Keratinocyte (primary cell): Measurements from ENCODE around the gene IER5. TPM values are rescaled to one million over a fixed set of nuclear protein-coding genes. Genes with fewer than 3 reads are reported as not detected.
A peak's percentile ranks its signal among the peaks of the same experiment; 100 is the strongest.

Experiments
- DNase-seq: peaks from one replicate; pipeline ENCODE4 v3.0.0-alpha.2; 2011; ENCODE audit warnings: low read depth, missing footprints, low spot score
- FAIRE-seq: peaks from 2 replicates; lab custom pipeline; 2011; peaks lifted over from hg19 to GRCh38; lab: Jason Lieb, UNC
- H2AFZ ChIP-seq: 2 replicates; pipeline ENCODE4 v1.6.0; 2012; ENCODE audit warnings: low read length, control low read depth, inconsistent platforms; ENCODE audit not compliant: control insufficient read depth
- H3K27ac ChIP-seq: 2 replicates; pipeline ENCODE4 v1.5.1; 2011; ENCODE audit warnings: low read length; ENCODE audit not compliant: control insufficient read depth, insufficient read depth
- H3K27me3 ChIP-seq: 3 replicates; pipeline ENCODE4 v1.6.0; 2011; ENCODE audit warnings: low read length; ENCODE audit not compliant: control insufficient read depth, insufficient read depth; ENCODE audit errors: extremely low read depth
- H3K36me3 ChIP-seq, 2 experiments: 2 replicates in 1 of 2; 3 replicates in 1 of 2; pipeline ENCODE4 v1.5.1; 2011; ENCODE audit warnings: low read length in 2 of 2, mild to moderate bottlenecking in 1 of 2; ENCODE audit not compliant: control insufficient read depth in 2 of 2, insufficient read depth in 2 of 2; ENCODE audit errors: extremely low read depth in 1 of 2
- H3K4me1 ChIP-seq: 3 replicates; pipeline ENCODE4 v1.5.1; 2011; ENCODE audit warnings: low read length; ENCODE audit not compliant: control insufficient read depth, insufficient read depth; ENCODE audit errors: extremely low read depth
- H3K4me2 ChIP-seq: 3 replicates; pipeline ENCODE4 v1.6.0; 2011; ENCODE audit warnings: low read depth, low read length; ENCODE audit not compliant: control insufficient read depth, insufficient read depth; ENCODE audit errors: extremely low read depth
- H3K4me3 ChIP-seq, 3 experiments: fragments of 200-600 bp in 1 of 3; sonication (generic) in 1 of 3; 2 replicates in 2 of 3; 3 replicates in 1 of 3; pipeline ENCODE4 v1.5.1; 2011 to 2016; ENCODE audit warnings: low read length in 3 of 3, mild to moderate bottlenecking in 3 of 3, control low read depth in 2 of 3, inconsistent platforms in 1 of 3, low read depth in 1 of 3, mixed read lengths in 1 of 3, mixed run types in 1 of 3, moderate library complexity in 1 of 3; ENCODE audit not compliant: control insufficient read depth in 2 of 3, insufficient read depth in 2 of 3; ENCODE audit errors: extremely low read depth in 1 of 3
- H3K79me2 ChIP-seq: 2 replicates; pipeline ENCODE4 v1.6.0; 2012; ENCODE audit warnings: low read length; ENCODE audit not compliant: control insufficient read depth, insufficient read depth
- H3K9ac ChIP-seq: 3 replicates; pipeline ENCODE4 v1.6.0; 2011; ENCODE audit warnings: low read length; ENCODE audit not compliant: control insufficient read depth, insufficient read depth; ENCODE audit errors: extremely low read depth
- H3K9me1 ChIP-seq: 3 replicates; pipeline ENCODE4 v1.6.0; 2011; ENCODE audit warnings: low read length; ENCODE audit not compliant: control insufficient read depth, insufficient read depth; ENCODE audit errors: extremely low read depth
- H3K9me3 ChIP-seq: 2 replicates; pipeline ENCODE4 v1.5.1; 2012; ENCODE audit warnings: low read depth, low read length; ENCODE audit not compliant: control insufficient read depth
- H4K20me1 ChIP-seq: 3 replicates; pipeline ENCODE4 v1.6.0; 2011; ENCODE audit warnings: low read length; ENCODE audit not compliant: control insufficient read depth, insufficient read depth; ENCODE audit errors: extremely low read depth
- CTCF ChIP-seq, 3 experiments: IDR thresholded peaks in 1 of 3; conservative IDR thresholded peaks in 1 of 3; optimal IDR thresholded peaks in 1 of 3; 2 replicates in 2 of 3; 3 replicates in 1 of 3; pipeline versions ENCODE3 to v1.5.1; 2011; ENCODE audit warnings: low read length in 3 of 3, mild to moderate bottlenecking in 3 of 3, moderate library complexity in 2 of 3, control low read depth in 1 of 3, inconsistent platforms in 1 of 3; ENCODE audit not compliant: insufficient read depth in 2 of 3; ENCODE audit errors: extremely low read depth in 1 of 3
- EZH2 ChIP-seq: IDR thresholded peaks from one replicate; pipeline ENCODE4 v1.6.1; 2012; ENCODE audit warnings: inconsistent platforms, mild to moderate bottlenecking, low read length, moderate library complexity
- dilution Hi-C: fragments of 300-500 bp; cut with MboI; formaldehyde crosslinking; loops from one replicate; pipeline ENCODE4 v1.7.0; 2020; ENCODE audit warnings: low sequenced_read_pairs; ENCODE audit not compliant: extremely low pct_ligation_motif_present
- polyA plus RNA-seq, 5 experiments: library from polyadenylated mRNA; depleted of rRNA in 3 of 5; stranded (reverse) in 3 of 5; stranded (forward) in 1 of 5; unstranded in 1 of 5; fragments of >200 nt; gene quantifications; 1 replicate in 1 of 5; 2 replicates in 3 of 5; 3 replicates in 1 of 5; pipeline versions ENCODE4 v1.2.1 to v1.2.3, GENCODE V29; 2011 to 2012; ENCODE audit warnings: missing spikeins in 2 of 5, low read depth in 1 of 5, low replicate concordance in 1 of 5

IER5 gene
- polyA plus RNA-seq, 1 donor (not counting 4 experiments of a cell fraction or from before 2014, with no cell fraction given) = 22.5 TPM

DNA sequence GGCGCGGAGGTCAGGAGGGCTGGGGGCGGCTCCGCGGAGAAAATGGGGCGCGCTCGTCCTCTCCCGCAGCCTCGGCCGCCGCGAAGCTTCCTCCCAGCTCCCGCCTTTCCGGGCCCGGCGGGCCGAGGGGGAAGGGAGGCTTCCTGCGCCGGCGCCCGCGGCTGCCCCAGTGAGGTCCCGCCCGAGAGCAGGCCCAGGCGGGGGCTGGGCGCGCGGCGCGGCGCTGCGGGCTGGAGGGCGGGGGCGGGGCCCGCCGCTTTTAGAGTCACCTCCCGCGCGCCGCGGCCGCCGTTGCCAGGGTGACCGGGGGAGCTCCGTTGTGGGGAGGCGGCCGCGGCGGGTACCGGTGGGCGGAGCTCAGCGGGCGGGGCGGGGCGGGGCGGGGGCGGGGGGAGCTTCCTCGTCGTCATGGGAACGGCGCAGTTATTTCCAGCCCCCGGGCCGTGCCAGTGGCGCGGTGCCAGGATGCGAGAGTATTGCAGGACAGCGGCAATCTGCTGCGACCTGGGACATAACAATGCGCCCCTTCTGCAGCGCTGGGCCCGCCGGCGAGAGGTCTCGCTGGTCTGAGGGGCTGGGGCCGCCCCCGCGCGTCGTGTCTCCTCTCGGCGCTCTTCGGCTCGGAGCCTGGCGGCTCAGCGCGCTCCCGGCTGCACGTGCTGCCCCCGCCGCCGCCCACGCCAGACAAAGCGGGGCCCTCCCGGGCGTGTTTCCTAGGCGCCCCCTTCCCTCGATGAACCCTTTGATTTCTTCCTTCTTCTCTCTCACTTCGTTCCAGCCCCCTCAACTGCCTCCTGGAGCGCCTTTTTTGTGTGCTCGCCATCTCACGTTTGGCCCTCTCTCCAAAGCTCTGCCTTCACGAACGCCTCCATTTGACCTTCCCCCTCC, 16.9 kb downstream of the IER5 start:
- no peak for TF ChIP-seq EZH2
- TF ChIP-seq CTCF (optimal IDR thresholded peaks at IDR 0.05 in 1 of 3, IDR thresholded peaks at IDR 0.05 in 1 of 3, conservative IDR thresholded peaks at IDR 0.05 in 1 of 3; ENCODE audit: extremely low read depth in 1 of 3, insufficient read depth in 2 of 3, low read length in 3 of 3) = no peak
- Histone ChIP-seq H3K27ac (peak overlapping the region; percentile 65), H3K36me3 (no peaks in the 10 kb centered on the region), H3K4me2 (peak overlapping the region; percentile 90), H3K79me2 (no peaks in the 10 kb centered on the region), H2AFZ (peak overlapping the region; percentile 58), H3K9ac (peak overlapping the region; percentile 83), H3K9me3 (no peaks in the 10 kb centered on the region), H4K20me1 (no peaks in the 10 kb centered on the region), H3K9me1 (no peaks in the 10 kb centered on the region), H3K4me1 (peaks cover 55% of the 10 kb centered on the region), H3K27me3 (no peaks in the 10 kb centered on the region), H3K4me3 (peak overlapping the region; percentile 64 to 77 (median 66))
- DNase-seq (no peak), FAIRE-seq (no peak)
- dilution Hi-C loops = no loop called here

DNA sequence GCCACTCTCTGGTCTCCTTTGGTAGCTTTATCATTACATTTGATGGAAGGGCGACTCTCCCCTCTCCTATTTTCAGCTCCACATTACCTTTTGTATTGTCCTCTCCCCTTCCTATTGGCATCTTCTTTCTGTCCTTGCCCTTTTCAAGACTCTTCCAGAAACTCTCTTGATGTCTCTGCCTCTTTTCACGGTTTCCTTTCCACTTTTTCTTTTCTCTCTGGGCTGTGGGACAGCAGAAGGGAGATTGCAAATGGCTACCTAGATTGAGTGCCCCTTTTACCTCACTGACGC, 17.5 kb downstream of the IER5 start:
- no peaks in the 10 kb centered on the region for H3K9me1 ChIP-seq
- H3K27me3 ChIP-seq = no peaks in the 10 kb centered on the region
- no peak overlapping the region for H2AFZ ChIP-seq
- no peak for DNase-seq
- FAIRE-seq = no peak
- dilution Hi-C loops = no loop called here
- H3K4me2 ChIP-seq = peak overlapping the region; percentile 52
- no peaks in the 10 kb centered on the region for H3K36me3 ChIP-seq
- peaks cover 49% of the 10 kb centered on the region for H3K4me1 ChIP-seq
- no peaks in the 10 kb centered on the region for H4K20me1 ChIP-seq
- no peaks in the 10 kb centered on the region for H3K79me2 ChIP-seq
- H3K9ac ChIP-seq = no peak overlapping the region
- TF ChIP-seq CTCF (optimal IDR thresholded peaks at IDR 0.05 in 1 of 3, IDR thresholded peaks at IDR 0.05 in 1 of 3, conservative IDR thresholded peaks at IDR 0.05 in 1 of 3; ENCODE audit: extremely low read depth in 1 of 3, insufficient read depth in 2 of 3, low read length in 3 of 3) = no peak
- TF ChIP-seq EZH2 = no peak
- no peaks in the 10 kb centered on the region for H3K9me3 ChIP-seq
- H3K4me3 ChIP-seq = no peak overlapping the region
- H3K27ac ChIP-seq = no peak overlapping the region
